Measurements from ENCODE around the gene MAG. TPM values are rescaled to one million over a fixed set of nuclear protein-coding genes. Genes with fewer than 3 reads are reported as not detected.

Gene MAG
- total RNA-seq, 2 experiments from 2014 or later = 0.20 to 0.31 TPM

- no peak overlapping the region for H3K27ac Mint-ChIP-seq
- intact Hi-C loops (cut with micrococcal nuclease) = no loop called here
- POLR2A ChIA-PET = no interaction called here
Observed at GRCh38 chr19:35360880-35361420, 69.0 kb downstream of the MAG start.

GRCh38 chr19:35362261-35363000 lies 70.5 kb downstream of the MAG start:
- no peak for ATAC-seq
- CTCF ChIA-PET = no interaction called here
- H3K4me1 Mint-ChIP-seq (ENCODE audit: low read depth) = peaks cover 7% of the 10 kb centered on the region
- POLR2A ChIA-PET = no interaction called here
- no peak for DNase-seq
- intact Hi-C loops (cut with micrococcal nuclease) = no loop called here
- H3K9me3 Mint-ChIP-seq = no peaks in the 10 kb centered on the region
- peaks cover 7% of the 10 kb centered on the region for H3K27me3 Mint-ChIP-seq
- no peak for TF ChIP-seq CTCF (IDR thresholded peaks at IDR 0.05)
- no peak overlapping the region for H3K27ac Mint-ChIP-seq
- H3K4me3 Mint-ChIP-seq = no peak overlapping the region
- H3K36me3 Mint-ChIP-seq (ENCODE audit: low read depth) = no peaks in the 10 kb centered on the region

More at GRCh38 chr19:35360880-35361420, 69.0 kb downstream of the MAG start:
- no peak for ATAC-seq
- Mint-ChIP-seq H3K27me3 (peaks cover 6% of the 10 kb centered on the region), H3K4me3 (no peak overlapping the region), H3K36me3 (ENCODE audit: low read depth) (no peaks in the 10 kb centered on the region), H3K4me1 (ENCODE audit: low read depth) (peaks cover 7% of the 10 kb centered on the region), H3K9me3 (no peaks in the 10 kb centered on the region)
- DNase-seq = no peak
- no peak for TF ChIP-seq CTCF (IDR thresholded peaks at IDR 0.05)
- CTCF ChIA-PET = interaction anchor here (0.9 to 1.2 kb wide), 2 partner anchors 9 to 134 kb away, joined by 3 to 4 read pairs; no protein-coding TSS in a partner anchor

GRCh38 chr19:35363001-35363590 lies 71.1 kb downstream of the MAG start:
- H3K9me3 Mint-ChIP-seq = no peaks in the 10 kb centered on the region
- no peak overlapping the region for H3K4me3 Mint-ChIP-seq
- no peak for TF ChIP-seq CTCF (IDR thresholded peaks at IDR 0.05)
- no peak overlapping the region for H3K27ac Mint-ChIP-seq
- DNase-seq = no peak
- intact Hi-C loops (cut with micrococcal nuclease) = no loop called here
- ATAC-seq = no peak
- H3K36me3 Mint-ChIP-seq (ENCODE audit: low read depth) = no peaks in the 10 kb centered on the region
- ChIA-PET CTCF (no interaction called here), POLR2A (no interaction called here)
- peaks cover 5% of the 10 kb centered on the region for H3K4me1 Mint-ChIP-seq (ENCODE audit: low read depth)
- peaks cover 6% of the 10 kb centered on the region for H3K27me3 Mint-ChIP-seq

Small RNA genes lying within 50 kb of the gene (microRNA-seq; reads per million reads assigned to microRNA genes)
- 0.91 reads per million for gene MIR5196 (ENCODE audit: borderline microRNAs expressed, borderline replicate concordance)

Other genes with a start within 250 kb of the MAG start
- not detected for gene FXYD3, start 176.3 kb upstream of the MAG start, total RNA-seq
- under 1 TPM; 0.25 to 0.27 TPM for gene LGI4, start 157.1 kb upstream of the MAG start, total RNA-seq
- gene FXYD1, start 153.3 kb upstream of the MAG start, total RNA-seq = 1 to 10 TPM in 1 of 2 experiments, not detected in 1; 1.9 TPM
- gene FXYD7, start 148.9 kb upstream of the MAG start, total RNA-seq = under 1 TPM in 1 of 2 experiments, not detected in 1; 0.38 TPM
- gene FXYD5, start 137.4 kb upstream of the MAG start, total RNA-seq = 100 to 1,000 TPM; 225 to 241 TPM
- not detected for gene FAM187B, start 63.4 kb upstream of the MAG start, total RNA-seq
- 10 to 100 TPM; 20.0 to 20.6 TPM for gene LSR, start 43.2 kb upstream of the MAG start, total RNA-seq
- 100 to 1,000 TPM; 111 to 115 TPM for gene USF2, start 23.2 kb upstream of the MAG start, total RNA-seq
- under 1 TPM in 1 of 2 experiments, not detected in 1; 0.32 TPM for gene HAMP, start 9.6 kb upstream of the MAG start, total RNA-seq
- 1 to 10 TPM; 2.3 to 2.8 TPM for gene CD22, start 37.0 kb downstream of the MAG start, total RNA-seq
- gene FFAR1, start 55.7 kb downstream of the MAG start, total RNA-seq = not detected
- 1 to 10 TPM; 1.1 to 1.2 TPM for gene FFAR3, start 66.3 kb downstream of the MAG start, total RNA-seq
- gene GPR42, start 78.9 kb downstream of the MAG start, total RNA-seq = under 1 TPM; 0.18 to 0.56 TPM
- not detected for gene FFAR2, start 156.1 kb downstream of the MAG start, total RNA-seq
- gene KRTDAP, start 198.3 kb downstream of the MAG start, total RNA-seq = not detected
- 1 to 10 TPM in 1 of 2 experiments, under 1 TPM in 1; 0.68 to 1.1 TPM for gene DMKN, start 221.5 kb downstream of the MAG start, total RNA-seq
- not detected for gene SBSN, start 236.2 kb downstream of the MAG start, total RNA-seq
- gene GAPDHS, start 241.3 kb downstream of the MAG start, total RNA-seq = not detected

Data from activated CD8-positive, alpha-beta T cell treated with anti-CD3 and anti-CD28 coated beads for 36 hours (primary cell).